ENCODE data around the gene PEX5L.

PEX5L gene

DNA sequence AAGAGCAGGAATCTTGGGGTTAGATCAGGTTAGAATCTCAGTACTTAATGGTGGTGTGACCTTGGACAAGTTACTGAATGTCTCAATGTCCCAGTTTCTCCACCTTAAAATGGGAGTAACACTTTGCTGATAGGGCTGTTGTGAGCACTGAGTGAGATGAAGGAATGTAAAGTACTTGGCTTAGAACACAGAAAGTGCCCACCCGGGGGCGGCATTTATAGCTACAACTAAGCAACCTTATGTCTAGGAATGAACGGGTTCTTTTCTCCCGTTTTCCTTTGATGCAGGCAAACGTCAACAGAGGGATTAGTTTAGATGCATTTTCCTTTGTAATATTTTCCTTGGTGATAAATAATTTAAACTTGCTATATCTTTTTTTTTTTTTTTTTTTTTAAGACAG lies 207.3 kb downstream of the PEX5L start:
- DNase-seq (ENCODE audit: low spot score) = no peak
- TF ChIP-seq, protein P1, sequence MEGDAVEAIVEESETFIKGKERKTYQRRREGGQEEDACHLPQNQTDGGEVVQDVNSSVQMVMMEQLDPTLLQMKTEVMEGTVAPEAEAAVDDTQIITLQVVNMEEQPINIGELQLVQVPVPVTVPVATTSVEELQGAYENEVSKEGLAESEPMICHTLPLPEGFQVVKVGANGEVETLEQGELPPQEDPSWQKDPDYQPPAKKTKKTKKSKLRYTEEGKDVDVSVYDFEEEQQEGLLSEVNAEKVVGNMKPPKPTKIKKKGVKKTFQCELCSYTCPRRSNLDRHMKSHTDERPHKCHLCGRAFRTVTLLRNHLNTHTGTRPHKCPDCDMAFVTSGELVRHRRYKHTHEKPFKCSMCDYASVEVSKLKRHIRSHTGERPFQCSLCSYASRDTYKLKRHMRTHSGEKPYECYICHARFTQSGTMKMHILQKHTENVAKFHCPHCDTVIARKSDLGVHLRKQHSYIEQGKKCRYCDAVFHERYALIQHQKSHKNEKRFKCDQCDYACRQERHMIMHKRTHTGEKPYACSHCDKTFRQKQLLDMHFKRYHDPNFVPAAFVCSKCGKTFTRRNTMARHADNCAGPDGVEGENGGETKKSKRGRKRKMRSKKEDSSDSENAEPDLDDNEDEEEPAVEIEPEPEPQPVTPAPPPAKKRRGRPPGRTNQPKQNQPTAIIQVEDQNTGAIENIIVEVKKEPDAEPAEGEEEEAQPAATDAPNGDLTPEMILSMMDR (IDR thresholded peaks at IDR 0.05; ENCODE audit: extremely low read depth, missing control alignments) = no peak

DNA sequence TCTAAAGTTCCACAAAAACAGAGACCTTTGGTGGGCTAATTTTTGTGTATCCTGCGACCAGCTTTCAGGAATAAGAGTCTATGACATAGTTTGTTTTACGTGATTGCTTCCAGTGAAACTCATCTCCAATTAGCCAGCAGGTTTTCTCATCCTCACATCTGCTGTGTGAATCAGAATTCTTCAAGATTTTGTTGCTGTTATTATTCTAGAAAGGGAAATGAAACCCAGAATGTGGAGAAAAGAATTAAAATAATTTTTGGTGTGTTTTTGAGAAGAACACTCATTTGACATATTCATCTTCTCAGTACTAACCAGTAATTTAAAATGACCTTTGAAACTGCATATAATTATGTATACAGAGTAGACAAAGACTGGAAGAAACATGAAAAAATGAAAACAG lies 208.0 kb downstream of the PEX5L start:
- no peak for DNase-seq (ENCODE audit: low spot score)
- TF ChIP-seq, protein P1 (IDR thresholded peaks at IDR 0.05; ENCODE audit: extremely low read depth, missing control alignments) = no peak

DNA sequence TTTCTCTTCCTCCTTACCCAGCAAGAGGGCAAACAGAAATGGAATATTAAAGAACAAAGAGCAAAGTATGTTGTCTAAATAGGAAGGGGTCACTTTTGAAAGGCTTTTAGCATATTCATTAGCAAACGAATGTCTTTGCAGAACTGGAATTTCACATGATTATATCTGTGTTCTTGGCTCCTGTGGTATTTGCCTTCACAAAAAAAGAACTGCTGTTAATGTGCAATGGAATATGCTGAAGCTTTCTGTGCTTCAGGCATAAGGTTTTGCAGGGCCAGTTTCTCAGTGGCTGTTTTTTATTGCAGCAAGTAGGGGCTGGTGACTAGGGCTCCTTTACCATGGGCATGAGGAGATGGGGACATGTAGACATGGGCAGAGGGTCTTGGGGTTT lies 210.5 kb downstream of the PEX5L start:
- TF ChIP-seq, protein P1 (IDR thresholded peaks at IDR 0.05; ENCODE audit: extremely low read depth, missing control alignments) = no peak
- no peak for DNase-seq (ENCODE audit: low spot score)

DNA sequence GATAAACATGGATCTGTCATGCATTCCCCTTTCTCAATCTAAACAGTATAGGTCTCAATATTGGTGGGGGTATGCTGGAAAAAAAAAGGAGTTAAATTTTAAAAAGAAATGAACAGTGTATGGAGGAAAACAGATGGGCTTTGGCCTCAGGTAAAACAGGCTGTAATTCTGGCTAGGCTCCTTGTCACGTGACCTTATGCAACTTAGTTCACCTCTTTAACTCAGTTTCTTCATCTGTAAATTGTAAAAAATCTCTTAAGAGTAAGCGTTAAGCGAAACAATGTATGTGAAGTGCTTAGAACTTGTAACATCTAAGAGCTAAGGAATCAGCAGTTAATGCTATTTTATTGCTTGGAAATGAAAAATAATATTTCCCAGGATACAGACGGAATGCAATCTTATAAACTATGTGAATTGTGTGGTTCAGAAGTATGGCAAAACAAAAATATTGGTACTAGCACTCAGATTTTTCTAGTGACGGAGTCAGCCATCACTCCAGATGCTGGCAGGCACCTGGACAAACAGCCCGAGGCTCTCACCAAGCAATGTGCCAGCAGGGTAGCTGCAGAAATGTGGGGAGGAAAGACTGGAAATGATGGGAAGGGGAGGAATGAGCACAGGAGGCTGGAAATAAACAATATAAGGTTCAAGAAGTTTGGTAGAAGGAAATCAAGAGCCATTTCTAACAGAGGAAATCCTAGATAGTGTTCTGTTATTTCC lies 211.1 kb downstream of the PEX5L start:
- DNase-seq (ENCODE audit: low spot score) = no peak

DNA sequence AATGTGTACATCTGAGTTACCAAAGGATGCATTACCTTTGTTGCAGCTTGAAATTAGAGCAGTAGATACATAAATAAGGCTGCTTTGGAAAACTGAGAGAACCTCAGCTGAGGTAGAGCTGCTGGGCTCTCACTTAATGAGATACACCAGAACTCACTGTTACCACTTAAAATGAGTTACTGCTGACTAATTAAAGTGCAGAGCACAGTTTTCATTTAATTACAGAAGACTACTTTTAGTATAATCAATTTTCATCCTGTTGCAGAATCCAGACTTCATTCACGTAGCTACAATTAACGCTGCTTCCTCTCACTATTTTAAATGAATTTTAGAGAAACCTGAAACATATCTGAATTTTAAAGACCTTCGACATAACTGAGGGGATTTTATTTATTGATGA lies 214.4 kb downstream of the PEX5L start:
- DNase-seq (ENCODE audit: low spot score) = no peak
- TF ChIP-seq, protein P1 (IDR thresholded peaks at IDR 0.05; ENCODE audit: extremely low read depth, missing control alignments) = no peak

More for the DNA sequence above, 211.1 kb downstream of the PEX5L start:
- TF ChIP-seq, protein P1 (IDR thresholded peaks at IDR 0.05; ENCODE audit: extremely low read depth, missing control alignments) = no peak

DNA sequence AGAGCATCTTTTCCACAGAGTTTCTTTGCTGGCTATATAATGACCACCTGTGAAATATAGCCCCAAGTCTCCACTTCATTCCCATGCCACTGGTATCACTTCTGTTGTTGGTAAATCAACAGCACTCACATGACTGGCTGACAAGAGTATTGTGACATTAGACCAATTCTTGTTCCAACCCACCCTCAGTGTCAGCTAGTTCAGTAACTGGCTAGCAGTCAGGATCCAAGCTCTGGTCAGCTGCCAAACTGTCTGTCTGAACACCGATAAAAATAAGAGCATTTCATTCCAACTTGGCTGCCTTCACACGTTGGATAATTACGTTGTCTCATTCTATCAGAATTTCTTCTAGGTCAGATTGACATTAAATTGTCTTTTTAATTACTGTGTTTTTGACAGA lies 217.4 kb downstream of the PEX5L start:
- no peak for DNase-seq (ENCODE audit: low spot score)
- TF ChIP-seq, protein P1 (IDR thresholded peaks at IDR 0.05; ENCODE audit: extremely low read depth, missing control alignments) = no peak

DNA sequence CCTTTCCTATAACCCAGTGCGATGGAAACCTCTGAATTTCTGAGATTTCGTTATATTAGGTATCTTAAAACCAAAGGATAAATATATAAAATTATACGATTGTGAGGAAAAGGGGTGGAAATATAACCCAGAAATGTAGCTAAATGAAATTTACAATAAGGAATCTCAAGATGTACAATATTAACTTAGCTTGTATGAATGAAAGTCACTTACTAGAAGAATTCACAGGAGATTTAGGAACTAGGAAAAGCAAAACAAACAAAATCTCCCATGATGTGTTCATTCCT lies 224.7 kb downstream of the PEX5L start:
- TF ChIP-seq, protein P1 (IDR thresholded peaks at IDR 0.05; ENCODE audit: extremely low read depth, missing control alignments) = no peak
- no peak for DNase-seq (ENCODE audit: low spot score)

Measured in GM20000 (cell line).